OCI-LY7 (cell line): Measurements from ENCODE around the gene CCSAP. TPM values are rescaled to one million over a fixed set of nuclear protein-coding genes. Genes with fewer than 3 reads are reported as not detected.

Experiments used
- BruUV-seq: library from RNA; stranded (reverse); fragments of 400-500 nt; replicated peaks from 2 replicates; lab custom pipeline; 2021; lab: Mats Ljungman, UMichigan
- CTCF ChIA-PET: fragments of 300-600 bp; sonication (Branson Sonifier 250); formaldehyde crosslinking; loops from one replicate; lab custom pipeline; 2022; ENCODE audit warnings: antibody characterized with exemption; ENCODE audit not compliant: unreplicated experiment; lab: Charles Lee
- POLR2A ChIA-PET: fragments of 300-600 bp; sonication (Branson Sonifier 250); formaldehyde crosslinking; loops from one replicate; lab custom pipeline; 2022; ENCODE audit warnings: antibody characterized with exemption; lab: Charles Lee
- DNase-seq: peaks from one replicate; pipeline ENCODE4 v3.0.0-alpha.2; 2015; ENCODE audit warnings: low spot score
- H2AFZ ChIP-seq: fragments of 200-600 bp; sonication (generic), shearing (Covaris generic); 2 replicates; pipeline ENCODE4 v1.6.1; 2014; ENCODE audit warnings: mild to moderate bottlenecking, antibody characterized with exemption, low read length, moderate library complexity
- H3K27ac ChIP-seq: fragments of 200-600 bp; sonication (generic); 2 replicates; pipeline ENCODE4 v1.5.1; 2014; ENCODE audit warnings: mixed run types, low read depth, mild to moderate bottlenecking, moderate library complexity, low read length, inconsistent platforms; ENCODE audit not compliant: poor library complexity, severe bottlenecking
- H3K36me3 ChIP-seq: fragments of 200-600 bp; sonication (generic); 2 replicates; pipeline ENCODE4 v1.6.1; 2014; ENCODE audit warnings: mild to moderate bottlenecking, antibody characterized with exemption, low read length, moderate library complexity, mixed read lengths; ENCODE audit not compliant: insufficient read depth
- H3K4me1 ChIP-seq: fragments of 200-600 bp; sonication (generic); 2 replicates; pipeline ENCODE4 v1.5.1; 2014; ENCODE audit warnings: mild to moderate bottlenecking, low read length; ENCODE audit not compliant: insufficient read depth, poor library complexity, severe bottlenecking
- H3K4me2 ChIP-seq: fragments of 200-600 bp; sonication (generic); 2 replicates; pipeline ENCODE4 v1.6.1; 2014; ENCODE audit warnings: mild to moderate bottlenecking, low read length
- H3K4me3 ChIP-seq: fragments of 200-600 bp; sonication (generic); 2 replicates; pipeline ENCODE4 v1.5.1; 2014; ENCODE audit warnings: mild to moderate bottlenecking, low read depth, low read length; ENCODE audit not compliant: poor library complexity, severe bottlenecking
- H3K79me2 ChIP-seq: fragments of 200-600 bp; sonication (generic); 2 replicates; pipeline ENCODE4 v1.6.1; 2016; ENCODE audit warnings: low read depth, mild to moderate bottlenecking, low read length, moderate library complexity, mixed read lengths; ENCODE audit not compliant: insufficient read depth
- H3K9me2 ChIP-seq: fragments of 200-600 bp; sonication (generic); 2 replicates; pipeline ENCODE4 v1.6.1; 2016; ENCODE audit warnings: mild to moderate bottlenecking, low read length, mixed read lengths; ENCODE audit not compliant: insufficient read depth
- H3K9me3 ChIP-seq: fragments of 200-600 bp; sonication (generic); 2 replicates; pipeline ENCODE4 v1.6.1; 2014; ENCODE audit warnings: mild to moderate bottlenecking, mixed run types, low read length, mixed read lengths
- H4K20me1 ChIP-seq: fragments of 200-600 bp; sonication (generic); 2 replicates; pipeline ENCODE4 v1.6.1; 2014; ENCODE audit warnings: mild to moderate bottlenecking, antibody characterized with exemption, low read length, moderate library complexity, mixed read lengths; ENCODE audit not compliant: insufficient read depth
- EZH2phosphoT487 ChIP-seq: fragments of 200-600 bp; sonication (generic); IDR thresholded peaks from 2 replicates; pipeline ENCODE4 v1.6.1; 2018; ENCODE audit warnings: low read depth, borderline replicate concordance, mild to moderate bottlenecking, mixed run types, antibody characterized with exemption, low read length, moderate library complexity, mixed read lengths
- intact Hi-C: fragments of 100-400 bp; cut with micrococcal nuclease; formaldehyde crosslinking; loops from one replicate; pipeline ENCODE4 v1.10.0; 2022; ENCODE audit not compliant: unreplicated experiment
- total RNA-seq, 2 experiments: library from RNA; depleted of rRNA in 1 of 2; stranded (reverse); fragments of >200 nt in 1 of 2; shearing (Covaris generic) in 1 of 2; gene quantifications; 2 replicates each; pipeline ENCODE4 v1.2.3, GENCODE V29; 2014 to 2022
- TF ChIP-seq, protein P1 (sequence below): fragments of 200-600 bp; sonication (generic); conservative IDR thresholded peaks from 2 replicates; pipeline ENCODE4 v1.5.1; 2014; ENCODE audit warnings: mild to moderate bottlenecking, antibody characterized with exemption, low read length, moderate library complexity, mixed read lengths

The CCSAP gene
- total RNA-seq, 2 experiments from 2014 or later: 10.5 to 15.7 TPM

DNA sequence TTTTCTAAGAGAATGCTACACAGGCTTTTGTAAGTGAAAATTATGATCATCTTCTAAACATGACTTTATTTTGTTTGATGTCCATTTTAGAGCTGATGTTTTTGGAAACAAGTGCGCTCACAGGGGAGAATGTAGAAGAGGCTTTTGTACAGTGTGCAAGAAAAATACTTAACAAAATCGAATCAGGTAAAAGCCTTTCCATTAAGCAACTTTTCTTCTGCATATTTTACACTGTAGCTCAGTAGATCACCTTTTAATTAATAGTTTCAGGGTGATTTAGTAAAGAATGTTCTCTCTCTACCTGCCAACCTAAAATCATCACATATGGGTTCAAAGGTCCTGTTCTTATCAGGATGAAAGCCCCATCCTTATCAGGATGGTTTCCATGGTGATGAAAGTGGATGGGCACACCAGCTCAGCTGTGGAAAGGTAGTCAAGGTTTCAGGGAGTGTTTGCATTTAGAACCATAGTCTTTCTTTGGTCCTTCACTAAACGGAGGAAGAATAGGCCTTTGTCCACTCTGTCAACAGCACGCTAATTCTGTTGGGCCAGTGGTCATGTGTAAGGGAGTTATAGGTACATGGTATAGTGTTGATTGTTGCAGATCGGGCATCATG, 43.9 kb downstream of the CCSAP start:
- Histone ChIP-seq H3K27ac (no peak overlapping the region), H3K4me3 (no peak overlapping the region), H3K9me3 (no peaks in the 10 kb centered on the region), H3K9me2 (no peaks in the 10 kb centered on the region), H3K36me3 (peaks cover 27% of the 10 kb centered on the region; the same call in 1 of the 2 replicates), H4K20me1 (no peaks in the 10 kb centered on the region), H2AFZ (no peak overlapping the region), H3K79me2 (no peaks in the 10 kb centered on the region), H3K4me1 (no peaks in the 10 kb centered on the region), H3K4me2 (no peak overlapping the region)
- ChIA-PET POLR2A (interaction anchor here (0.9 to 1.0 kb wide), 2 partner anchors 88 to 130 kb away, joined by 3 to 4 read pairs; no protein-coding TSS in a partner anchor), CTCF (no interaction called here)
- no TSS peak for BruUV-seq
- intact Hi-C loops: no loop called here
- DNase-seq: no peak
- no peak for TF ChIP-seq EZH2phosphoT487
- TF ChIP-seq, protein P1, sequence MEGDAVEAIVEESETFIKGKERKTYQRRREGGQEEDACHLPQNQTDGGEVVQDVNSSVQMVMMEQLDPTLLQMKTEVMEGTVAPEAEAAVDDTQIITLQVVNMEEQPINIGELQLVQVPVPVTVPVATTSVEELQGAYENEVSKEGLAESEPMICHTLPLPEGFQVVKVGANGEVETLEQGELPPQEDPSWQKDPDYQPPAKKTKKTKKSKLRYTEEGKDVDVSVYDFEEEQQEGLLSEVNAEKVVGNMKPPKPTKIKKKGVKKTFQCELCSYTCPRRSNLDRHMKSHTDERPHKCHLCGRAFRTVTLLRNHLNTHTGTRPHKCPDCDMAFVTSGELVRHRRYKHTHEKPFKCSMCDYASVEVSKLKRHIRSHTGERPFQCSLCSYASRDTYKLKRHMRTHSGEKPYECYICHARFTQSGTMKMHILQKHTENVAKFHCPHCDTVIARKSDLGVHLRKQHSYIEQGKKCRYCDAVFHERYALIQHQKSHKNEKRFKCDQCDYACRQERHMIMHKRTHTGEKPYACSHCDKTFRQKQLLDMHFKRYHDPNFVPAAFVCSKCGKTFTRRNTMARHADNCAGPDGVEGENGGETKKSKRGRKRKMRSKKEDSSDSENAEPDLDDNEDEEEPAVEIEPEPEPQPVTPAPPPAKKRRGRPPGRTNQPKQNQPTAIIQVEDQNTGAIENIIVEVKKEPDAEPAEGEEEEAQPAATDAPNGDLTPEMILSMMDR: no peak

GRCh38 chr1:229298420-229298819, 44.4 kb downstream of the CCSAP start:
- peaks cover 22% of the 10 kb centered on the region; the same call in 1 of the 2 replicates for H3K36me3 ChIP-seq
- H3K9me2 ChIP-seq: no peaks in the 10 kb centered on the region
- TF ChIP-seq, protein P1: no peak
- TF ChIP-seq EZH2phosphoT487: no peak
- no peak for DNase-seq
- no peak overlapping the region for H3K27ac ChIP-seq
- H3K4me3 ChIP-seq: no peak overlapping the region
- intact Hi-C loops: no loop called here
- no peaks in the 10 kb centered on the region for H3K79me2 ChIP-seq
- H3K9me3 ChIP-seq: no peaks in the 10 kb centered on the region
- H3K4me1 ChIP-seq: no peaks in the 10 kb centered on the region
- ChIA-PET CTCF (no interaction called here), POLR2A (interaction anchor here (0.9 to 1.0 kb wide), 2 partner anchors 88 to 131 kb away, joined by 3 to 4 read pairs; no protein-coding TSS in a partner anchor)
- H4K20me1 ChIP-seq: no peaks in the 10 kb centered on the region
- BruUV-seq: no TSS peak
- H2AFZ ChIP-seq: no peak overlapping the region
- H3K4me2 ChIP-seq: no peak overlapping the region

DNA sequence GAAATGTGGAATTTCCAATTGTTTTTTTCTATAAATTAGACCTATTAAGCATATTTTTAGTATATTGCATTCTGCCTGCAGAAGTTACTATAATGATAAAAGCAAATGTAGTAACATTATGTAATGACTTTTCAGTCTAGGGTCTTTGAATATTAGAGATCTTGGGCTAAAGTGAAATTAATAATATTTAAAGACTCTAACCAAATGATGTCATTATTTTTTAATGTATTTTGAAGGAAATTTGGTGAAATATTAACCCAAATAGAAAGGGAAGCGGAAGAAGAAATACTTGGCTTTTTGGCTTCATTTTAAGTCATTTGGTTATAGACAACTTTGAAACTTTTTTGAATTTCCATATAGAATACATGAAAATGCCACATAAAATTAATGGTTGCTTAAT, 45.1 kb downstream of the CCSAP start:
- Histone ChIP-seq H3K9me3 (no peaks in the 10 kb centered on the region), H3K4me1 (no peaks in the 10 kb centered on the region), H4K20me1 (no peaks in the 10 kb centered on the region), H2AFZ (no peak overlapping the region), H3K4me2 (no peak overlapping the region), H3K9me2 (no peaks in the 10 kb centered on the region), H3K79me2 (no peaks in the 10 kb centered on the region), H3K27ac (no peak overlapping the region), H3K36me3 (peaks cover 18% of the 10 kb centered on the region; the same call in 1 of the 2 replicates), H3K4me3 (no peak overlapping the region)
- ChIA-PET POLR2A (no interaction called here), CTCF (no interaction called here)
- DNase-seq: no peak
- intact Hi-C loops: no loop called here
- BruUV-seq: no TSS peak
- TF ChIP-seq, protein P1: no peak
- no peak for TF ChIP-seq EZH2phosphoT487
